C4-2B (cell line): ENCODE results near the gene PTPA.

ENCODE experiments used
- H3K27ac ChIP-seq: fragments of 450-650 bp; 2 replicates; pipeline ENCODE4 v1.5.1; 2017
- ZFX ChIP-seq: fragments of 450-650 bp; IDR thresholded peaks from 2 replicates; pipeline ENCODE4 v1.6.1; 2017
- TF ChIP-seq, protein P1 (sequence below): fragments of 450-650 bp; conservative IDR thresholded peaks from 2 replicates; pipeline ENCODE4 v1.5.1; 2017; ENCODE audit warnings: mild to moderate bottlenecking

Gene PTPA

DNA sequence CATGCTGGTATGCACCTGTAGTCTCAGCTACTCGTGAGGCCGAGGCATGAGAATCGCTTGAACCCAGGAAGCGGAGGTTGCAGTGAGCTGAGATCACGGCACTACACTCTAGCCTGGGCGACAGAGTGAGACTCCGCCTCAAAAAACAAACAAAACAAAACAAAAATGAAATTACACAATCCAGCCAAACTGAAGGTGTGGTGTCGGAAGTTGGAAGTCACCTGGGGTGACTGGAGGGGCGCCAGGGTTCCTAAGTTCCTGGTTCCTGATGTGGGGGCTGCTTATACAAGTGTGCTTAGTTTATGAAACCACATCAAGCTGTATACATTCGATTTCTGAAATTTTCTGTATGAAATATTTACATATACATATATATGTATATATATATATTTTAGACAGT is 34.0 kb upstream of the PTPA start:
- H3K27ac ChIP-seq, result peak overlapping the region; percentile 64
- no peak for TF ChIP-seq ZFX

DNA sequence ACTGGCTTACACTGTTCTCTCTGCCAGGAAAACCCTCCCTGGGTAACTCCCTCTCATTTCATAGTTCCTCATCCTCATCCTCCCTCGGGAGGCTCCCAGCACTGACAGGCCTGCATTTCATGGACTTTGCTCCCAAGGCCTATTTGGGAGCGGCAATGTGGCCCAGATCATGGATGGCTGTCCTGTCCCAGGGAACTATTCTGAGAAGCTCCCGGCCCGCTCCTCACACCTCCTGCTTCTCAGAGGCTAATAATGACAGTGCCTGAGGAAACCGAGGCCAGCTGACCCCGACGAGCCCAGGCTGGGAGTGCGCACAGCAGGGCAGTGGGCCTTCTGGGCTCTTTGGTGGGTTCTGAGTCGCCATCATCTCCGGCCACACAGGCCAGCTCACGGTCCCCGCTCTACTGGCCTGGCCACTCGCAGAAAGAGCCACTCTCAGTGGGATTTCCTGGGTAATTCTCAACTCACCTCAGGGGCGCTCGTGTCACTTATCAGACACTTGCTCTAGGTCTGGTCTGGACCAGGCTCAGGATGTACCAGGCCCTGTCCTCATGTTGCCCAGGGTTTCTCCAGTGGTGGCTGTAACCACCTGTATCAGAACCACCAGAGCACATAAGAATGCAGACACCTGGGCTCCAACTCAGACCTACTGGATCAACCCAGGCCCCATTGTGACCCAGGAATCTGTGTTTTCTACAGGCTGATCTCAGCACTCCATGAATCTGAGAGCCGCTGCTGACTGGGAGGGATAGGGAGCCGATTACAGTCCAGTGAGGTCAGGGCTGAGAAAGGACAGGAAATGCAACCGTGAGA is 32.3 kb upstream of the PTPA start:
- TF ChIP-seq ZFX, result no peak
- TF ChIP-seq, protein P1, sequence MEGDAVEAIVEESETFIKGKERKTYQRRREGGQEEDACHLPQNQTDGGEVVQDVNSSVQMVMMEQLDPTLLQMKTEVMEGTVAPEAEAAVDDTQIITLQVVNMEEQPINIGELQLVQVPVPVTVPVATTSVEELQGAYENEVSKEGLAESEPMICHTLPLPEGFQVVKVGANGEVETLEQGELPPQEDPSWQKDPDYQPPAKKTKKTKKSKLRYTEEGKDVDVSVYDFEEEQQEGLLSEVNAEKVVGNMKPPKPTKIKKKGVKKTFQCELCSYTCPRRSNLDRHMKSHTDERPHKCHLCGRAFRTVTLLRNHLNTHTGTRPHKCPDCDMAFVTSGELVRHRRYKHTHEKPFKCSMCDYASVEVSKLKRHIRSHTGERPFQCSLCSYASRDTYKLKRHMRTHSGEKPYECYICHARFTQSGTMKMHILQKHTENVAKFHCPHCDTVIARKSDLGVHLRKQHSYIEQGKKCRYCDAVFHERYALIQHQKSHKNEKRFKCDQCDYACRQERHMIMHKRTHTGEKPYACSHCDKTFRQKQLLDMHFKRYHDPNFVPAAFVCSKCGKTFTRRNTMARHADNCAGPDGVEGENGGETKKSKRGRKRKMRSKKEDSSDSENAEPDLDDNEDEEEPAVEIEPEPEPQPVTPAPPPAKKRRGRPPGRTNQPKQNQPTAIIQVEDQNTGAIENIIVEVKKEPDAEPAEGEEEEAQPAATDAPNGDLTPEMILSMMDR, result no peak
- H3K27ac ChIP-seq, result peak overlapping the region; percentile 17; the same call in 1 of the 2 replicates

DNA sequence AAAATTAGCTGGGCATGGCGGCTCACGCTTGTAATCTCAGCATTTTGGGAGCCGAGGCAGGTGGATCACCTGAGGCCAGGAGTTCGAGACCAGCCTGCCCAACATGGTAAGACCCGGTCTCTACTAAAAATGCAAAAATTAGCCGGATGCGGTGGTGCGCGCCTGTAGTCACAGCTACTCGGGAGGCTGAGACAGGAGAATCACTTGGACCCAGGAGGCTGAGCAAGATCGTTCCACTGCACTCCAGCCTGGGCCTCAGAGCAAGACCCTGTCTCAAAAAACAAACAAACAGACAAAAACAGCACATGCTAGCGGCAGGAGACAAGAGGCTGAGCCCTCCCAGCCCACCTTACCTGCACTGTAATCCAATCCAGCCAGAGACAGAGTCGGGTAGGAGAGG is 31.4 kb upstream of the PTPA start:
- H3K27ac ChIP-seq, result peak overlapping the region; percentile 83
- TF ChIP-seq ZFX, result no peak
- TF ChIP-seq, protein P1, result no peak

- no peak for TF ChIP-seq ZFX
- TF ChIP-seq, protein P1, result no peak
- H3K27ac ChIP-seq, result peak overlapping the region; percentile 83
Measured at GRCh38 chr9:129080298-129080600, 31.0 kb upstream of the PTPA start.

- TF ChIP-seq ZFX, result no peak
- TF ChIP-seq, protein P1, result no peak
- H3K27ac ChIP-seq, result peak within 1 kb of the TSS; percentile 83
Measured at GRCh38 chr9:129080601-129081387, 30.4 kb upstream of the PTPA start, which contains the start of gene DOLPP1. Gene DOLPP1, plus strand, starts transcription at chr9:129081111. Its CDS starts 21 bp downstream, at chr9:129081132.

- peak overlapping the region; percentile 83 for H3K27ac ChIP-seq
- no peak for TF ChIP-seq ZFX
- TF ChIP-seq, protein P1, result no peak
Measured at GRCh38 chr9:129081388-129081904, 29.8 kb upstream of the PTPA start.

- TF ChIP-seq, protein P1, result no peak
- TF ChIP-seq ZFX, result no peak
- H3K27ac ChIP-seq, result no peak overlapping the region
Measured at GRCh38 chr9:129084087-129084486, 27.1 kb upstream of the PTPA start.
